Measurements from ENCODE around the gene MAP2K4. TPM values are rescaled to one million over a fixed set of nuclear protein-coding genes. Genes with fewer than 3 reads are reported as not detected.

Gene MAP2K4
- total RNA-seq, 1 experiment from 2014 or later: 15.6 TPM

DNA sequence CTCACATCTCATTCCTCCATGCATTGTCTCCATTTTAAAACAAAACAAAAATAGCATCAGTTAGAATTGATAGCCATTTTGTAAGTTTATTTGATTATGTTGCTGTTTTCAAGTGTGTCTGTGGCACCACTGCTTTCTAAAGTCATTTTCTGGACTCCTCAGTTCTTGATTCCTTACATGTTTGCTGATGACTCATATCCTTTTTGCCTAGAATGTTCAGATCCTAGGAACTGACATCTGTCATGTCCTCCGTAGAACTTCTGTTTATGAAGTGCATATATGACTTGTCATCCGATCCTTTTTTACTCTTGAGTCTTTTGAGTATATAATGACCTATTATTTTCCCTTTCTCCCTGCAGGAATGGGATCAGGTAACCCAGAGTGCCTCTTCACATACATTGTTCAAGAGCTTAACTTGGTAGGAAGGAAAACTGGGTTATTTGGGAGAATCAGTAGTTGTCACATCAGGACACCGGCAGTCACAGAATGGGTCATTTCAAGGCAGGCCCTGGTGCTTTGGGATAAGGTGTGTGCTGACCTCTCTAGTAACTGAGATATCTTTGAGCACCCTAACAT is 69.2 kb downstream of the MAP2K4 start:
- peak; percentile 10 for DNase-seq (ENCODE audit: low spot score)

DNA sequence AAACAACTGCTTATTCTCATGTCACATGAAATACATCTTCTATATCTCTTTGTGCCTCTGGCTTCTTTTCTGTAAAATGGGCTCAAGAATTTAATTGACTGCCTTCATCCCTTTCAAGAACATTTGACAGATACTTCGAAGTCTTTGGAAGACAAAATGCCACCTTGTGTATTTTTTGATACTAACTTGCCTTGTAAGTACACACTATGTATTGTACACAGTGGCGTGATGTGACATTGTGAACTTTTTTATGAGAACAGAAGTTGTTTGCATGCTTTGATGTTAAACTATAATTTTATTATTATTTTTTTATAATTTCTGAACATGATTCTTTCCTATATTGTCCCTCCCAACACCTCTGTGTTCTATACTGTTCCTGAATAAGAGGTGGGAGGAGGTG is 73.7 kb downstream of the MAP2K4 start:
- no peak for DNase-seq (ENCODE audit: low spot score)

DNA sequence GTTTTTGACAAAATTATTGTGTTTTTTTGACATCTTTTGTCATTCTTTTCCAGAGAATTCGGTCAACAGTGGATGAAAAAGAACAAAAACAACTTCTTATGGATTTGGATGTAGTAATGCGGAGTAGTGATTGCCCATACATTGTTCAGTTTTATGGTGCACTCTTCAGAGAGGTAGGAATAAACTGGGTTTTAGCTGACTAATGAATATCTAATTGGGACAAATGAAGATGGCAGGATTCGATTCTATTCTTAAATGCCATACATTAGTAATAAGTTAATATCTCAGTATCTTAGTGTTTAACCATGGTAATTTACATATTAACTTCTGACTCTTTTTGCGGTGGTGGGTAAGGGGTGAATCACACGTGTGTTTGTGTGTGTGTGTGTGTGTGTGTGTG is 74.8 kb downstream of the MAP2K4 start:
- DNase-seq (ENCODE audit: low spot score): no peak

DNA sequence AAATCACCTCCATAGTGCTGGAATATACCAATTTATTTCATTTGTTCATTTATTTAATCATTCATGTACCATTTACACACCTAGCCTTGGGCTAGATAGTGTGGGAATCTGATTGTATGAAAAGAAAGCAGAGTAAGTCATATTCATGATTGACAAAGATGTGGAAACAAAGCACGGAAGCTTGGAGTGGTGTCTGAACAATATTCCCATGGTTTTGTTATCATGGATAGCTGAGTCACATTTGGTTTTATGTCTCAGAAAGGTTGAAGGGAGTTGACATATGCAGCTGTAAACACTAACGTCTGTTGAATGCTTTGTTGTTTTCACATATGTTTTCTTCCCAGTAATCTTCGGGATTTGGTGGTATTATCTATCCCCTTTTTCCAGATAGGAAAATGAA is 76.6 kb downstream of the MAP2K4 start:
- no peak for DNase-seq (ENCODE audit: low spot score)

DNA sequence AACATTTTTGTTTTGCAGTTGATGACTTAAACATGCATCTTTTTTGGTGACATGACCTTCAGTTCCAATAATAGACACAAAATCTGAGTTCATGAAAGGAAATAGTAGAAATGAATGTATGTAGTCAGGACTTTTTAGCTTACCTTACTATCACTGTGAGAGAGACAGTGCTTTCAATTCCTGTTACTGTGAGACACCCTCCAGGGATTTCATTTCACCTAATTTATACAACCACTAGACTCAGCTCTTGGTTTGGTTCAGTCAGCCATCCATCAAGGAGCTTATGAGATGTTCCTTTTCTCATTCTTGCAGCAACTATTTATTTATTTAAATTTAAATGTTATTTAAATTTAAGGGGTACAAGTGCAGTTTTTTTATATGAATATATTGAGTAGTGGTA is 77.9 kb downstream of the MAP2K4 start:
- DNase-seq (ENCODE audit: low spot score): no peak

DNA sequence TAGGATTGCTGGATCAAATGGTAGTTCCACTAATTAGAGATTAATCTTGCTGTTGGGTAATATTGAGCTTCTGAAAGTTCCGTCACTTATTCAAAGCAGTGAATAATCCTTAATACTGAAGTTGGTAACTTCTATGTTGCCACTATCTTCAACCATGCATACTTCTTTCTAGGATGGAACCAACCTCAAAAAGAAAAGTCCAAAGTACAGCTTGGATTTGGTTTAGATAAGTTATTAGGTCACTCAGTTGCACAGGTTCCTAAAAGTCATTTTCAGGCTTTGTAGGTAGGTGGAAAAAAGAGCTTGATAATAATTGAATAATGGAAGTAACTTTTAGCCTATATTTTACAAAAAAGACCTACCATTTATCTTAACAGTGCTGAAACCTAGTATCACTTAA is 78.7 kb downstream of the MAP2K4 start:
- no peak for DNase-seq (ENCODE audit: low spot score)

DNA sequence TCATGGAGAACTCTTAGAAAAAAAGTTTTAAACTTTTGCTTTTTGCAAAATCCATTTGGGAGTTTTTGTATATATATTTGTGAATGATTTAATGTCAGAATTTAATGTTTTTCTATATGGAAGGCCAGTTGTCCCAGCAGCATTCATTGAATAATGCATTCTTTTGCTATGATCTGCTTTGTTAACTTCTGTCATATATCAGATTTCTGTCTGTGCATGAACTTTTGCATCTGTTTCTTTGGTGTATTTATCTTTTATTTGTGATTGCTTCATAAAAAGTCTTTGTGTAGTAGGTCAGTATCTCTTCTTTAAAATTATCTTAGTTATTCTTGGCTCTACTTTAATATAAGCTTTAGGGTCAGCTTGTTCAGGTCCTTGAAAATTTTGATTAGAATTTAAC is 84.2 kb downstream of the MAP2K4 start:
- DNase-seq (ENCODE audit: low spot score): no peak

DNA sequence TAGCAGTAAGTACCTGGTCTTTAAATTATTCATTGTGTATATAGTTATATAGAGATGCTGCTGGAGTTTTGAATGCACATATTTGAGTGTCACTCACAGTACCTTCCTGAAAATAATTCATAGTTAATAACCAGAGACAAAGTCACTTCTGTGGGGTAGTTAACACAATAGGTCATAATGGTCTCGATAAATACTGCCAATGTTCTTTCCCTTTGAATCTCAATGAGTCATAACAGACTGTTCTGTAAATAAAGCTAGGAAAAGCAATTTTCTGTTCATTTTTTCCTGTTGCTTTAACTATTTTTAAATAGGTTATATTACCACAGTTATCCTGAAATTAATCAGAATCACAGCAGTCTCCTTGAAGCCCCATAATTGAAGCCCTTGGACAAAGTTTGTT is 87.2 kb downstream of the MAP2K4 start:
- no peak for DNase-seq (ENCODE audit: low spot score)

DNA sequence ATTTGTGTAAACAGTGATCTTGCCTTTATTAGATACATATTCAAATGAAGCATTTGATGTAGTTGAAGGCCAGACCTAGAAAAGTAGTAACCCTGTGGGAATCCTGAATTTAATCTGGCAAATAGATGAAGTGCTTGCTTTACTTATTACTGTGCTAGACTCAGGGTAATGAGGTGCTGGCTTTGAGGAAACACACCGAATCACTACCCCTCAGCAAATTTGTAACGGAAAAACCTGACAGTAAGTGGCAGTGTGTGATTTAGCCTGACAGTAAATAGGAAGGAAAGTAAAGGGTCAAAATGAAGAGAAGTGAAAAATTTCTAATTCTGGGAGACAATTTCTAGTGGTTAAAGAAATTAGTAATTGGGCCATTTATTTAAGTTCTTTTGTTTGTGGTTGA is 90.2 kb downstream of the MAP2K4 start:
- DNase-seq (ENCODE audit: low spot score): no peak

DNA sequence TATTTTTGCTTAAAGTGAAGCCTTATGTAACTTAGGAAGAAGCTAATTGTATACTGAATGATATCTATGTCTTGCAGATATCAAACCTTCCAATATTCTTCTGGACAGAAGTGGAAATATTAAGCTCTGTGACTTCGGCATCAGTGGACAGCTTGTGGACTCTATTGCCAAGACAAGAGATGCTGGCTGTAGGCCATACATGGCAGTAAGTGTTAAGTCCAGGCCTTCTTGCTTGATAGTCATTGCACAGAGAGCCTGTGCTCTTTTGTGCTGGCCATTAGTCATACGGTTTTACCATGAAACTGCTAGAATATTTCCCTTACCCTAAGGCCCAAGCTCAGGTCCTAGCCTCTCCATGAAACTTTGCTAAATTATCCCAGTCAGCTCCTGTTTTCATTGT is 92.5 kb downstream of the MAP2K4 start:
- DNase-seq (ENCODE audit: low spot score): no peak

DNA sequence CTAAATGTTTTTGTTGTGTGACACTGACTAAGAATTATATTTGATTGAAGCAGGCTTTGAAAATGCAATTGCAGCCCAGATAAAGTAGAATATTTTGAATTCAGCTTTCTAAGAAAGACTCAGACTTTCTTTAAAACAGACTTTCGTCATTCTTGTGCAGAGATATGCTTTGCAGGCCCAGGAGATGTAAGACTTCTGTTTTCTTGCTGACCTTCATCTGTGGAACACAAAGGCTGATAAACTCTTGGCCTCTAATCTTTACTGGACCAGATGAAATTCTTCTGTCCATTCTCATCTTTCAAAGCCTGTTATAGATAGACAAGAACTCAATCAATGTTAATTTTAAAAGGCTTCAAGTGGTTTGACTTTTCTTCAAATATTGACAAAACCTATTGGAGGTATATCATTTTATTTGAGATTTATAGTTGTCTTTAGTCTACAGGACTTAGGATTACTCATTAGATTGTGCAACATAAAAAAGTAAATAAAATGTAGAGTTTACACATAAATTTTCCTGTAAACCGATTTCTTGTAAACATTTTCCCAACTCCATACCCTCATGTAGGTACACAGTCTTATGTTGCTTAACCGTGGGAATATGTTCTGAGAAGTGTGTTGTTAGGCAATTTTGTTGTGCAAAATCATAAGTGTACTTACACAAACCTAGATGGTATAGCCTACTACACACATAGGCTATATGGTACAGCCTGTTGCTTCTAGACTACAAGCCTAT is 94.2 kb downstream of the MAP2K4 start:
- no peak for DNase-seq (ENCODE audit: low spot score)

DNA sequence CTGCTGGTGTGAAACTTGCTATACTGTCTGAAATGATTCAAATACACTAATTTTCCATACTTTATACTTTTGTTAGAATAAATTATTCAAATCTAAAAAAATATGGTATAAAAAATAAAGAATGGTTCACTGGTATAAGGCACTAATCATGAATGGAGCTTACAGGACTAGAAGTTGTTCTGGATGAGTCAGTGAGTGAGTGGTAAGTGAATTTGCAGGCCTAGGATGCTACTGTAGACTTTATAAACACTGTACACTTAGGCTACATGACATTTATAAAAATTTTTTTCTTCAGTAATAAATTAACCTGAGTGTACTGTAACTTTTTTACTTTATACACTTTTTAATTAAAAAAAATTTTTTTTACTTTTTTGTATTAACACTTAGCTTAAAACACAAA is 95.5 kb downstream of the MAP2K4 start:
- no peak for DNase-seq (ENCODE audit: low spot score)

DNA sequence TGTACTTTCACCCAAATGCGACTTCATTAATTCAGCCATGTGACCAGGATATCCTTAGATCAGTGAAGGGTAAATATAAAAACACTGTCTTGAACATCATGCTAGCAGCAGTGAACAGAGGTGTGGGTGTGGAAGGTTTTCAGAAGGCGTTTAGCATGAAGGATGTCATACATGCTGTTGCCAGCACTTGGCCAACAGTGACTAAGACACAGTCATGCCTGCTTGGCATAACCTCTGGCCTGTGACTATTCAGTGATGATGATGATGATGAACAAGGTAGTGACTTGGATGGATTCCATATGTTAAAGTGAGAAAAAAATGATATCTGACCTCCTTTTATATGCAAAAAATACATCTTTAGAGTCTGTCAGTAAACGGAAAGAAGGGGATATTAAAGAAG is 97.9 kb downstream of the MAP2K4 start:
- no peak for DNase-seq (ENCODE audit: low spot score)

DNA sequence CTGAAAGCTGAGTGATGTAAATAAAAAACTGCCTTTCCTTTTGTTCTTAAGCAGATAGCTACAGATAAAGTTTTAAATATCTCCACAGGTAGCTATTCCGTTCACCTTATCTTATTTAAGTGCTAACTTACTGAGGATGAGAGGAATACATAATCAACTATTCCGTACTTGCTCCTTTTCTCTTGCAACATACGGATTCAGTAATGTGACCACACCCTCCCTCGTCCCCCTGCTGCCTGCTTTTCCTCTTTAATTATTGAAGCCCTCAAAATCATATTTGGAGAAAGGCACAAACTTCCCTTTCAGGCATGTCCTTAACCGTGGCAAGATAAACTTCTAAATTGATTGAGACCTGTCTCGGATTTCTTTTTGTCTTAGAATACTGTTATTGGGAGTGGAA is 101.4 kb downstream of the MAP2K4 start:
- no peak for DNase-seq (ENCODE audit: low spot score)

DNA sequence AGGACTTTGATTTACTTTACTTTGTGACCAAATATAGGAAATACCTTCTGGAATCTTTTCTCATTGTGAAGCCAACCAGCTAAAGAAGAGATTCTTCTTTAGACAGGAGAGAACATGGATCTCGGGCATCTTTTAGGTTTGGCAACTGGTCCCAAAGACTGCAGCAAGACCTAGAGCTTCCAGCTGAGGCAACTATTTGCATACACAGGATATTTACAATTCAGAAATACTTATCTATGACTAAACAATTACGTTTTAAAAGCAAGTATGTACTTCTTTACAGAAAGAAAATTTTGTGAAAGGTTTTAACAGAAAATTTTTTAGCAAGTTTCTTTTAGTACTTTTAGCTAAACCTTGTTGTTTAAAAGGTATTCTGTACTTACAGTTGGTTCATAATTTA is 106.5 kb downstream of the MAP2K4 start:
- DNase-seq (ENCODE audit: low spot score): no peak

DNA sequence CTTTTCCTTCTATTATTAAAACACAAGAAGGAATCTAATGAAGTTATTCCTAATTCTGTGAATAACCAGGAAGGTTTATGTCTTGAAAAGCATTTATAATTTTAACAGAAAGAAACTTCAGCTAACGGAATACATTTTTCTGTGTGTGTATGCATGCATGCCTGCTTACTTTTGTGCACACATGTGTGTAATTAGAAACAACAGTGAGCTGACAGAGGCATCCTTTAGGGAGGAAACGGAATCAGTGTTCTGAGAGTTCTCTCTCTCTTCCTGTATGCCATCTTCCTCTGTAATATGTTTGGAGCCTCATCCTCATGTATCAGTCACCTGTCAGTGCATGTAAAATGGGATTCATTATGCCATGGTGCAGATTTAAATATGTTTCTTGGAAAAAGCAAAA is 107.0 kb downstream of the MAP2K4 start:
- no peak for DNase-seq (ENCODE audit: low spot score)

DNA sequence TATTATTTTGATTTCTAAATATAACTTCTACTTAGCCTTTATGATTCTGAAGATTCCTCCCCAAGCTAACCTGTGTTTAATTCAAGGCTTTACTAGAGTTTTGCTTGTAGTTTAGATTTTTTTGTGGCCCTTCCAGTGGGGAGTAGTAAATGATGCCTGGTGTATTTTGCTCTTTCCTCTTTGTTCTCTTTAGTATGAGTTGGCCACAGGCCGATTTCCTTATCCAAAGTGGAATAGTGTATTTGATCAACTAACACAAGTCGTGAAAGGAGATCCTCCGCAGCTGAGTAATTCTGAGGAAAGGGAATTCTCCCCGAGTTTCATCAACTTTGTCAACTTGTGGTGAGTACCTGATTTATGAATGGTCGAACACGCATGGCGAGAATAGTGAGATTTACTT is 108.3 kb downstream of the MAP2K4 start:
- no peak for DNase-seq (ENCODE audit: low spot score)

DNA sequence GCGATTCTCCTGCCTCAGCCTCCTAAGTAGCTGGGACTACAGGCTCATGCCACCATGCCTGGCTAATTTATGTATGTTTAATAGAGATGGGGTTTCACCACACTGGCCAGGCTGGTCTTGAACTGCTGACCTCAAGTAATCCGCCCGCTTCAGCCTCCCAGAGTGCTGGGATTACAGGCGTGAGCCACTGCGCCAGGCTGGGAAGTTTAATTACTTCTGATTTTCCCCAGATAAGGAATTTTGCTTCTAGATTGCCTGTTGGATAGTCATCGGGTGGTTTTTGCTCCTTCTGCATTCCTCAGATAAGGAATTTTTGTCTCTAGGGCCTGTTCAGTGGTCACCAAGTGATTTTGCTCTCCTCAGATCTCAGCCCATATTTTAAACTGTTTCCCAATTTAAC is 112.5 kb downstream of the MAP2K4 start:
- peak; percentile 3 for DNase-seq (ENCODE audit: low spot score)

DNA sequence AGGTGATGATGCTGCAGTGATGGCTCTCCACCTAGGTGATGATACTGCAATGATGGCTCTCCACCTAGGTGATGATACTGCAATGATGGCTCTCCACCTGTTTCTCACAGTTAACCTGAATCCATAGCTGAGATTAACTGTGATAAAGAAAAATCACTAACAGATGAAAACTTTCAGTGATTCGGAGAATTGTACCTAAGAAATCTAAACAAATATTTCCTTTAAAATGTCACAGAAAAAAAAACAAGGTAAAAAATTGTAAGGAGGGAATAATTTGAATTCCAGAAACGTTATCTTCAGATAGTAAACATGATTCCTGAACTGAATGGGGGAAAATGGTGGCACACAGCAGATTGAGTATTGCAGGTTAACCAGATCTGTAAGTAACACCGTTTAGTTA is 113.4 kb downstream of the MAP2K4 start:
- DNase-seq (ENCODE audit: low spot score): no peak

DNA sequence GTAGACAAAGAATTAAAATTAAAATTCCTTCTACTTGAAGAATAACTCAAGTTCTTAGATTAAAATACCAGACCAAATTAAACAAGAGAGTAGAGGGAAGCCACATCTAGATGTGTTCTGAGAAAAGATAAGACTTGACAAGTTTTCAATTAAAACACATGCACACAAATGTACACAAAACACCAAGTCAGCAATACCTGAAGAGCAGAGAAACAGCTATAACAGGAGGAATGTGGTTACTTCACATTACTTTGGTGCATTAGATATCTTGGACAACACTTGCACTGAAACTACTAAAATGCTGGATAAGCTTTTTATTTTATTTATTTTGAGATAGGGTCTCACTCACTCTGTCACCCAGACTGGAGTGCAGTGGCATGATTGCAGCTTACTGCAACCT is 113.9 kb downstream of the MAP2K4 start:
- DNase-seq (ENCODE audit: low spot score): no peak

DNA sequence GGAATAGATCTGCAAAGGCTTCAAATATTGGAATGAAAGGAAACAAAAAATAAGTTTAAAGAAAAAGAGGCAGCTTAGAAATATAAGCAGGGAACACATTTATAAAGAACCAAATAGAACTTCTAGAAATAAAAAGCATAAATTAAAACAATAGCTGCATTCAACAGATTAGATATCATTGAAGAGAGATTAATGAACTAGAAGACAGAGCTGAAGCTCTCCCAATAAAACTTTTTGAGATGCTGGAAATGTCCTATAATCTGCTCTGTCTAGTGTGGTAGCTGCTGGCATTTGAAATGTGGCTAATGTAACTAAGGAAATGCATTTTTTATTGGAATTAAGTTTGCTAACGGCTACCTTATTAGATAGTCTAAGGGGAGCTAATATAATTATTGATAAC is 115.6 kb downstream of the MAP2K4 start:
- no peak for DNase-seq (ENCODE audit: low spot score)

DNA sequence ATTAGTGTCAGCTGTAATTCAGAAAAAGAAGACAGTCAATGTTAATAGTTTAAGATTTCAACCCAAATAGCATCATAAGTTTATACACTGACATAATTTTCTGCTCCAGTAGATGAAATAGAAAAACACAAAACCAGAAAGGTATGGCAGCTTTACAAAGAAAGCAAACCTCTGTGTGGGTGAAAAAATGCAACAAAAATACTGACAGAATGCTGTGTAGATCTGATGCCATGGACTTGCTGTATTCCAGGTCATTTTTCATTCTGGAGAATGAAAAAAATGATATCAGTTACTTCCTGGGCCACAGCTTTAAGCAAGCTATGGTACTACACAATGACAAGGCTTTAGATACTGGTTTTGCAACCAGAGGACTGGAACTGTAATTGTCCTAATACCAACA is 116.0 kb downstream of the MAP2K4 start:
- DNase-seq (ENCODE audit: low spot score): no peak

DNA sequence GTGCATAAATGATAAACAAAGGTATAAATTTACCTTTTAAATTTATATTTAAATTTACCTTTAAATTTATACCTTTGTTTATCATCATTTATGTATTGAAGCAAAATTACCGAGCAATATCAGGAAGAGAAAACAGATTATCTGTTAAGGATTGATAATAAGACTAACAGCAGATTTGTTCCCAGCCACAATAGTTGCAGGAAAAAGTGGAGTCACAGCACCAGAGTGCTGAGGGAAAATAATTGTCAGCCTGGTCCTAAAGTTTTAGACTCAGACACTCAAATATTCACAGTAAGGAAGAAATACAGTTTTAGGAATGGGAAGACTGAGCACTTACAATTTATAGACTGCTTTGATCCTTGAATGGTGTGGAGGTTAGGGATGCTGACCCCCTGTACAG is 117.2 kb downstream of the MAP2K4 start:
- no peak for DNase-seq (ENCODE audit: low spot score)

DNA sequence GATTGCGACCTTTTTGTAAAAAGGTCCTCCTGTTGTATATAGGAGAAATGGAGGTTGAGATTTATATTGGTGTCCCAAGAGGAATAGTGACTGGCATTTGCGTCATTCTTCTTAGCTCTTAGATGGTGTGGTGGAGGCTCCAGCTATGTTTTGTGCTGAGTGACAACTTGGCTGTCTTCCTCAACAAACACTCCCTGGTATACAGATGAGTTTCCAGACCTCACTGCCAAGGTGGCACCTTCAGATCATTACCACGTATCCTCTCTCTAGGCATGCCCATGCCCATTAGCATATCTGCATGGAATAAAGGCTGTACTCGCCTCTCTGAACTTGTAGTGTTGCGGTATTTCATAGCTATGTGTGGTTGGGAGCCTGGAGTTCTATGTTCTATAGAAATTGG is 120.0 kb downstream of the MAP2K4 start:
- no peak for DNase-seq (ENCODE audit: low spot score)
